SK-N-SH (cell line): Measurements from ENCODE around the gene UBXN6. TPM values are rescaled to one million over a fixed set of nuclear protein-coding genes. Genes with fewer than 3 reads are reported as not detected.

Experiments used
- CTCF ChIA-PET: fragments of 300-600, 350-600 bp; formaldehyde crosslinking; extraction: SDS; loops from one replicate; lab custom pipeline; 2021; lab: Yijun Ruan, JAX
- POLR2A ChIA-PET: fragments of 350-600 bp; sonication (Branson Sonifier 250); formaldehyde crosslinking; extraction: SDS; loops from one replicate; lab custom pipeline; 2020; ENCODE audit warnings: antibody characterized with exemption, inconsistent platforms; lab: Yijun Ruan, JAX
- DNase-seq: peaks from one replicate; pipeline ENCODE4 v3.0.0; 2012
- H2AFZ ChIP-seq: fragments of 200-600 bp; sonication (generic); 2 replicates; pipeline ENCODE4 v1.8.1; 2016; ENCODE audit warnings: antibody characterized with exemption, mild to moderate bottlenecking, low read depth
- H3F3A ChIP-seq: fragments of 200-600 bp; sonication (generic); replicated peaks from 2 replicates; pipeline ENCODE3; 2016; ENCODE audit warnings: antibody characterized with exemption, mild to moderate bottlenecking; ENCODE audit not compliant: insufficient read depth
- H3K27ac ChIP-seq, 2 experiments: fragments of 200-500 bp in 1 of 2; fragments of 200-600 bp in 1 of 2; sonication (Bioruptor generic) in 1 of 2; sonication (generic), shearing (Covaris generic) in 1 of 2; 2 replicates each; pipeline versions ENCODE4 v1.5.1 to v1.6.1; 2014 to 2016; ENCODE audit warnings: low read depth in 2 of 2, inconsistent platforms in 1 of 2, low read length in 1 of 2, mild to moderate bottlenecking in 1 of 2, mixed read lengths in 1 of 2
- H3K27me3 ChIP-seq: fragments of 200-600 bp; sonication (generic), shearing (Covaris generic); 2 replicates; pipeline ENCODE4 v1.6.1; 2016; ENCODE audit warnings: mixed run types; ENCODE audit not compliant: insufficient read depth
- H3K36me3 ChIP-seq, 2 experiments: fragments of 200-500 bp in 1 of 2; fragments of 200-600 bp in 1 of 2; sonication (Bioruptor generic) in 1 of 2; sonication (generic) in 1 of 2; replicated peaks in 1 of 2; 2 replicates each; pipeline versions ENCODE3 to v1.5.1; 2014 to 2016; ENCODE audit warnings: low read length in 1 of 2, mild to moderate bottlenecking in 1 of 2; ENCODE audit not compliant: insufficient read depth in 2 of 2, control insufficient read depth in 1 of 2
- H3K4me1 ChIP-seq, 2 experiments: fragments of 200-500 bp in 1 of 2; fragments of 200-600 bp in 1 of 2; sonication (Bioruptor generic) in 1 of 2; sonication (generic), shearing (Covaris generic) in 1 of 2; 2 replicates each; pipeline versions ENCODE4 v1.5.1 to v1.6.1; 2014 to 2016; ENCODE audit warnings: low read depth in 1 of 2, low read length in 1 of 2, mixed run types in 1 of 2; ENCODE audit not compliant: insufficient read depth in 2 of 2, control insufficient read depth in 1 of 2
- H3K4me2 ChIP-seq: fragments of 200-600 bp; sonication (generic), shearing (Covaris generic); 2 replicates; pipeline ENCODE4 v1.6.1; 2017; ENCODE audit warnings: mixed run types
- H3K4me3 ChIP-seq, 2 experiments: fragments of 200-500 bp in 1 of 2; fragments of 200-600 bp in 1 of 2; sonication (Bioruptor generic) in 1 of 2; sonication (generic), shearing (Covaris generic) in 1 of 2; 2 replicates each; pipeline versions ENCODE4 v1.5.1 to v1.8.1; 2014 to 2016; ENCODE audit warnings: low read depth in 2 of 2, inconsistent platforms in 1 of 2, low read length in 1 of 2, mild to moderate bottlenecking in 1 of 2, mixed read lengths in 1 of 2, moderate library complexity in 1 of 2
- H3K79me2 ChIP-seq: fragments of 200-600 bp; sonication (generic); 2 replicates; pipeline ENCODE4 v1.8.1; 2017; ENCODE audit warnings: mild to moderate bottlenecking; ENCODE audit not compliant: insufficient read depth
- H3K9ac ChIP-seq: fragments of 200-600 bp; sonication (generic); 2 replicates; pipeline ENCODE4 v1.6.1; 2017; ENCODE audit warnings: mixed run types
- H3K9me2 ChIP-seq: fragments of 200-600 bp; sonication (generic); 2 replicates; pipeline ENCODE4 v1.6.1; 2017; ENCODE audit warnings: mixed run types
- H3K9me3 ChIP-seq: fragments of 200-600 bp; sonication (generic); 2 replicates; pipeline ENCODE4 v1.6.1; 2017; ENCODE audit warnings: mixed run types, mild to moderate bottlenecking, moderate library complexity
- H4K20me1 ChIP-seq: fragments of 200-600 bp; sonication (generic); 2 replicates; pipeline ENCODE4 v1.6.1; 2017; ENCODE audit warnings: mild to moderate bottlenecking, mixed run types; ENCODE audit not compliant: insufficient read depth
- CTCF ChIP-seq: fragments of 200-600 bp; sonication (generic); IDR thresholded peaks from 2 replicates; pipeline ENCODE4 v1.6.1; 2017; ENCODE audit warnings: antibody characterized with exemption, mild to moderate bottlenecking, moderate library complexity
- ELF1 ChIP-seq: IDR thresholded peaks from 2 replicates; pipeline ENCODE4 v1.4.0; 2012
- EZH2phosphoT487 ChIP-seq: fragments of 200-600 bp; sonication (generic); IDR thresholded peaks from 2 replicates; pipeline ENCODE4 v1.6.1; 2017; ENCODE audit warnings: low read depth, mixed run types, mild to moderate bottlenecking, antibody characterized with exemption, moderate library complexity, borderline replicate concordance
- IRF3 ChIP-seq: fragments of 150-350 bp; IDR thresholded peaks from 2 replicates; pipeline ENCODE4 v1.6.1; 2016; ENCODE audit warnings: mild to moderate bottlenecking, low read depth, low read length
- MAX ChIP-seq: IDR thresholded peaks from 2 replicates; pipeline ENCODE4 v1.4.0; 2012; ENCODE audit warnings: low read depth
- MXI1 ChIP-seq: IDR thresholded peaks from 2 replicates; pipeline ENCODE4 v1.6.1; 2012; ENCODE audit warnings: mild to moderate bottlenecking, low read depth, low read length, improper control_type of control experiment
- NFIC ChIP-seq: IDR thresholded peaks from 2 replicates; pipeline ENCODE4 v1.4.0; 2012; ENCODE audit warnings: borderline replicate concordance
- NRF1 ChIP-seq: IDR thresholded peaks from 2 replicates; pipeline ENCODE4 v1.6.1; 2012; ENCODE audit warnings: low read depth, mild to moderate bottlenecking, low read length
- PBX3 ChIP-seq: IDR thresholded peaks from 2 replicates; pipeline ENCODE4; 2012
- RCOR1 ChIP-seq: fragments of 150-350 bp; IDR thresholded peaks from 2 replicates; pipeline ENCODE4 v1.6.1; 2017; ENCODE audit warnings: antibody characterized with exemption, low read length
- RFX5 ChIP-seq: IDR thresholded peaks from 2 replicates; pipeline ENCODE4 v1.6.1; 2012; ENCODE audit warnings: mild to moderate bottlenecking, improper control_type of control experiment, low read length
- RXRA ChIP-seq: IDR thresholded peaks from 2 replicates; pipeline ENCODE4 v1.4.0; 2012; ENCODE audit warnings: low read depth, mild to moderate bottlenecking, borderline replicate concordance
- TAF1 ChIP-seq: IDR thresholded peaks from 2 replicates; pipeline ENCODE4 v1.6.1; 2012; ENCODE audit warnings: low read depth, mild to moderate bottlenecking, low read length, moderate library complexity, borderline replicate concordance
- YY1 ChIP-seq: IDR thresholded peaks from 2 replicates; pipeline ENCODE4 v1.4.0; 2012; ENCODE audit warnings: low read depth, mild to moderate bottlenecking
- WGBS: methylation state at CpG from one replicate; pipeline ENCODE4 v1.1.6; 2017; ENCODE audit warnings: low lambda C conversion rate; 5-methylcytosine and 5-hydroxymethylcytosine counted together
- polyA plus RNA-seq, 3 experiments: library from polyadenylated mRNA; depleted of rRNA; stranded (reverse); fragments of >200 nt; gene quantifications; 2 replicates each; pipeline ENCODE4 v1.2.3, GENCODE V29; 2012

UBXN6 gene
- polyA plus RNA-seq, 1 of the 3 experiments (the other 2 are of a cell fraction): 110 TPM

GRCh38 chr19:4492337-4493103 is 34.9 kb upstream of the UBXN6 start:
- no peak for DNase-seq
- Histone ChIP-seq H3F3A (no peaks in the 10 kb centered on the region), H3K4me1 (no peaks in the 10 kb centered on the region), H2AFZ (no peak overlapping the region), H3K4me2 (no peak overlapping the region), H3K9me2 (no peaks in the 10 kb centered on the region), H3K27ac (no peak overlapping the region), H4K20me1 (no peaks in the 10 kb centered on the region), H3K4me3 (no peak overlapping the region), H3K79me2 (no peaks in the 10 kb centered on the region; the same call in 1 of the 2 replicates), H3K36me3 (peaks cover 18 to 28% of the 10 kb centered on the region in 2 experiments), H3K9ac (no peak overlapping the region), H3K27me3 (no peaks in the 10 kb centered on the region), H3K9me3 (no peaks in the 10 kb centered on the region)
- ChIA-PET CTCF (no interaction called here), POLR2A (no interaction called here)
- TF ChIP-seq MXI1 (no peak), EZH2phosphoT487 (no peak), TAF1 (no peak), RXRA (no peak), CTCF (no peak), YY1 (no peak), PBX3 (no peak), MAX (no peak), ELF1 (no peak), RFX5 (no peak), NFIC (no peak), NRF1 (no peak), RCOR1 (no peak), IRF3 (no peak)
- 98% methylated on average over 3 of the region's 3 CpGs for WGBS
